ENCODE measurements around the gene SERP2. TPM values are rescaled to one million over a fixed set of nuclear protein-coding genes. Genes with fewer than 3 reads are reported as not detected.

The SERP2 gene
- polyA plus RNA-seq, 2 of the 4 experiments (the other 2 are of a cell fraction), result not detected

- Histone ChIP-seq H3K4me3 (no peak overlapping the region), H3K27ac (no peak overlapping the region), H3K4me2 (no peak overlapping the region), H3K4me1 (peaks cover 3% of the 10 kb centered on the region; the same call in 2 of the 3 replicates), H3K9me3 (no peaks in the 10 kb centered on the region)
- POLR2A ChIA-PET, result no interaction called here
- no peak for FAIRE-seq
- TF ChIP-seq JUNB (IDR thresholded peaks at IDR 0.05) (no peak), HES2 (IDR thresholded peaks at IDR 0.05) (no peak), HDAC2 (IDR thresholded peaks at IDR 0.05) (no peak), HMGXB4 (CRISPR knock-in tag; IDR thresholded peaks at IDR 0.05; ENCODE audit: borderline replicate concordance) (no peak), JUN (IDR thresholded peaks at IDR 0.05) (no peak), RAD21 (conservative IDR thresholded peaks at IDR 0.05 in 1 of 2, IDR thresholded peaks at IDR 0.05 in 1 of 2) (no peak), ZNF302 (CRISPR knock-in tag; IDR thresholded peaks at IDR 0.05) (no peak), E2F6 (IDR thresholded peaks at IDR 0.05; ENCODE audit: borderline replicate concordance, low read depth) (no peak), MAFK (IDR thresholded peaks at IDR 0.05; ENCODE audit: partially characterized antibody) (no peak), ZC3H11A (IDR thresholded peaks at IDR 0.05) (no peak), EHF (CRISPR knock-in tag; IDR thresholded peaks at IDR 0.05) (no peak), BHLHE40 (IDR thresholded peaks at IDR 0.05; ENCODE audit: low read depth, low read length) (no peak), NPAS2 (CRISPR knock-in tag; IDR thresholded peaks at IDR 0.05; ENCODE audit: borderline replicate concordance) (no peak), FOSB (CRISPR knock-in tag; IDR thresholded peaks at IDR 0.05) (no peak), PHF8 (IDR thresholded peaks at IDR 0.05; ENCODE audit: borderline replicate concordance, low read depth) (no peak), MYC (IDR thresholded peaks at IDR 0.05; ENCODE audit: borderline replicate concordance, low read length) (no peak), POLR2A (IDR thresholded peaks at IDR 0.05; ENCODE audit: low read length) (no peak)
- CTCF ChIA-PET, result interaction anchor here (1.3 kb wide), 1 partner anchor 12 kb away, joined by 3 read pairs; no protein-coding TSS in a partner anchor
- 65% methylated on average over 3 of the region's 3 CpGs for WGBS (ENCODE audit: missing lambda C conversion rate)
- ATAC-seq, result no peak
- no peak for DNase-seq (ENCODE audit: low read depth in 1 of 2, low spot score in 1 of 2)
Observed at GRCh38 chr13:44398606-44399005, 25.0 kb downstream of the SERP2 start.

- DNase-seq (ENCODE audit: low read depth in 1 of 2, low spot score in 1 of 2), result no peak
- no peak for ATAC-seq
- H3K4me2 ChIP-seq, result no peak overlapping the region
- no peak overlapping the region for H3K27ac ChIP-seq
- CTCF ChIA-PET, result interaction anchor here (1.3 kb wide), 1 partner anchor 12 kb away, joined by 3 read pairs; no protein-coding TSS in a partner anchor
- no peak for TF ChIP-seq NFE2L2 (conservative IDR thresholded peaks at IDR 0.05; ENCODE audit: low read length)
- no peak for TF ChIP-seq ELK1 (IDR thresholded peaks at IDR 0.05; ENCODE audit: low read depth, low read length)
- no peak for TF ChIP-seq ZNF302 (CRISPR knock-in tag; IDR thresholded peaks at IDR 0.05)
- TF ChIP-seq RAD21 (conservative IDR thresholded peaks at IDR 0.05 in 1 of 2, IDR thresholded peaks at IDR 0.05 in 1 of 2), result no peak
- no peak for TF ChIP-seq CBX8 (IDR thresholded peaks at IDR 0.05)
- TF ChIP-seq POLR2A (IDR thresholded peaks at IDR 0.05; ENCODE audit: low read length), result no peak
- H3K9me3 ChIP-seq, result no peaks in the 10 kb centered on the region
- peaks cover 7% of the 10 kb centered on the region for H3K4me1 ChIP-seq
- H3K4me3 ChIP-seq, result no peak overlapping the region
- FAIRE-seq, result no peak
- POLR2A ChIA-PET, result no interaction called here
- 94% methylated on average over 2 of the region's 3 CpGs for WGBS (ENCODE audit: missing lambda C conversion rate)
Observed at GRCh38 chr13:44399074-44399473, 25.4 kb downstream of the SERP2 start.

GRCh38 chr13:44400736-44401135 is 27.1 kb downstream of the SERP2 start:
- CTCF ChIA-PET, result no interaction called here
- no peak for TF ChIP-seq MAX (IDR thresholded peaks at IDR 0.05)
- TF ChIP-seq EP300 (IDR thresholded peaks at IDR 0.05), result no peak
- no peak for TF ChIP-seq REST (IDR thresholded peaks at IDR 0.05)
- TF ChIP-seq NFE2L2 (conservative IDR thresholded peaks at IDR 0.05; ENCODE audit: low read length), result no peak
- no peak for TF ChIP-seq NR3C1 (IDR thresholded peaks at IDR 0.05)
- no peak for TF ChIP-seq TFCP2L1 (CRISPR knock-in tag; IDR thresholded peaks at IDR 0.05)
- TF ChIP-seq HMGXB4 (CRISPR knock-in tag; IDR thresholded peaks at IDR 0.05; ENCODE audit: borderline replicate concordance), result no peak
- no peak for TF ChIP-seq ESRRA (IDR thresholded peaks at IDR 0.05; ENCODE audit: borderline replicate concordance, low read length)
- no peak for TF ChIP-seq ZC3H11A (IDR thresholded peaks at IDR 0.05)

More at GRCh38 chr13:44400736-44401135, 27.1 kb downstream of the SERP2 start:
- no peak overlapping the region for H3K27ac ChIP-seq
- no peaks in the 10 kb centered on the region for H3K9me3 ChIP-seq
- DNase-seq (ENCODE audit: low read depth in 1 of 2, low spot score in 1 of 2), result no peak
- no peak overlapping the region for H3K4me2 ChIP-seq
- FAIRE-seq, result no peak
- POLR2A ChIA-PET, result no interaction called here
- no peak for ATAC-seq
- H3K4me1 ChIP-seq, result peaks cover 18% of the 10 kb centered on the region
- H3K4me3 ChIP-seq, result no peak overlapping the region

All from A549 (cell line).